Activated effector memory CD4-positive, alpha-beta T cell treated with Interleukin-2 at 50 U/mL for 16 hours (primary cell): ENCODE data around the gene NKX1-1.
"Not testable (repeated sequence)": the region's sequence is repeated elsewhere in the genome, so short reads cannot be mapped to it uniquely, and the experiment has no call there.

Experiments used
- DNase-seq: peaks from one replicate; pipeline ENCODE4 v3.0.0-alpha.2; 2020

NKX1-1 gene

DNA sequence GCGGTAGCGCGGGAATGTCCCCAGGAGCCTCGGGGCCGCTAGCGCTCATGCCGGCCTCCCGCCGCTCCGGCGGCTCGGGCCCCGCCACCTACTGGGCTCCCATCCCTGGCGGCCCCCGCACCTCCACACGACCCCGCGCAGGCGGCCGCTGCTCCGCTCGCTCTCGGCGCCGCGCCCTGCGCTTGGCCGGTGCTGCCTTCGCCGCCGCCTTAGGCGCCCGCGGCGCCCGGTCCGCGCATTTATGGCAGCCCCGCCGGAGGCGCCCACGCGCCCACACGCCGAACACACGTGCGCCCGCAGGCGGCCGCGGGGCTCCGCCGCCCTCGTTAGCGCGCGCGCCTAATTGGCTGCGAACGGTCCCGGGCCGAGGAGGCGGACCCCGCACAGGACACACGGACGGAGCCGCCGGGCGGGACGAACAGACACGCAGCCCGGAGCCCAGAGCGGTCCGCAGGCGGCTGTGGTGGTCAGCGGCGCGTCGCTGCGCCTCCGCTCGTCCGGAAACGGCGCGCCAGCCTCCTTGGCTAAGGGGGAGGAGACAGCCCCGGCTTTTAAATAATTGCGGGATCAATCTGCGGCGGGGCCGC is at the start of gene NKX1-1:
TSS of gene NKX1-1 (minus strand) at position 49 of the 587 bp plus-strand sequence. CDS start at position 49, 0 bp downstream.
- DNase-seq: no peak

DNA sequence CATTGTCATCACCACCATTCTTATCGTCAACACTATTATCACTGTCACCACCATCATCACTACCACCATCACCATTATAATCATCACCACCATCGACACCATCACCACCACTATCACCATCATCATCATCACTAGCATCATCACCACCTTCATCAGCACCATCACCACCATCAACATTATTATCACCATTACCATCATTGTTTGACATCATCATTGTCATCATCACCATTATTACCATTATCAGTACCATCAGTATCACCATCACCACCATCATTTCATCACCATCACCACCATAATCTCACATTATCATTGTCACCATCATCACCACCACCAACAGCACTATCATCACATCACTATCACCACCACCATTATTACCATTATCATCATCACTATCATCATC is 47.5 kb upstream of the NKX1-1 start:
- no peak for DNase-seq

DNA sequence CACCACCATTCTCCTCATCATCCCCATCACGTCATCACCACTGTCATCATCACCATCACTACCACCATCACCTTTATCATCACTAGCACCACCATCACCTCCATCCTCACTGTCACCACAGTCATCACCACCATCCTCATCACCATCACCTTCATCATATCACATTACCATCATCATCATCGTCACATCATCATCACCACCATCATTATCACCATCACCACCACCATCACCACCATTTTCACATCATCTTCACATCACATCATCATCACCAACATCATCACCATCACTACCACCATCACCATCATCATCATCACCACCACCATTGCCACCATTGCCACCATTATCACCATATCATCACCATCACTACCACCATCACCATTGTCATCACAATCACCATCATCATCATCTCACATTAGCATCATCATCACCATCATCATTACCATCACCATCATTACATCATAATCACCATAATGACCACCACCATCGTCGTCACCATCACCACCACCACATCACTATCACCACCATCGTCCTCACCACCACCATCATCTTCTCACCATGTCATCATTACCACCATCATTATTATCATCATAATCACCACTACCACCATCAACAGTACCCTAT is 46.3 kb upstream of the NKX1-1 start:
- DNase-seq: no peak

DNA sequence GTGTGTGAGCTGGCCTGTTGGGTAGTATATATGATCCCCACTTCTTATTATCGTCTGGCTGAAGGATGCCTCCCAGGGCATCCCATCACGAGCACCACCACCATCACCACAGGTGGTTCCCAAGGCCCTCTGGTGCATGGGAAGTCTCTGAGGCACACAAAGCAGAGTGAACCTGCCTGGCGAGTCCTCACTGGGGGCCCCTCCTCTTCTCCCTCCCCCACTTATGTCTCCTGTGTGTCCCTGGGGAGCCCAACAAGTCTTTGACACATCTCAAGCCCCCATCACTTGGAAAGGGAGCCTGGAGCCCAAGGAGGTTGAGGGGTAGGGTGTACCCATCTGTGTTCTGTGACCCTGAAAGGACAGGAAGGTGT is 45.5 kb upstream of the NKX1-1 start:
- DNase-seq: no peak

DNA sequence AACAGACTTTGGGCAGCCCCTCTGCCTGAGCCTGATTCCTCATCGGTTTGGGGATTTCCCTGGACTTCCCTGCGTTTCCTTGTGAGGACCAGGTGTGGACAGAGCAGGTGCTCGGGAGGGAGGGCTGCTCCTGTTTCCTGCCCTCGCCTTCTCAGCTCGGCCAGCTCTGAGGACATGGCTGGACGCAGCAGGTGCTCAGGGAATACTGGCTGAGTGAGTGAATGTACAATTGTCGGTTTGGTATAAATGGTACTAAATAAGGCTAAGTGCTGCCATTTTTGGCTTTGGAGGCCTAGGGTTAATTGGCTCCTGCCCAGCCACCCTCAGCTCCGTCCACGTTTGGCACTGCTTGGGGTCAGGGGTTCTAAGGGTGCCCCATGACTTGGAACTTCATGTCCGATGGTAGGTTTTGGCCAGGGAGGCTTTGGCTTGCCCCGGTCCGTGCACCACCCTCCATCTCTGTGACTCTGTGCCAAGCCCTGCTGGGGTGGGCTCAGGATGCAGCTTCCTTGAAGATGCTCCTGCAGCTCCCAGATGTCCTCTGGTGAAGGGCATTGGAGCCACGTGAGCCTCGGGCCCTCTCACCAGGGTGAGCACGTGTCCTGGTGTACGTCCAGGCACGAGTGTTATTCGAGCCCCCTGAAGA is 45.0 kb upstream of the NKX1-1 start:
- DNase-seq: no peak

DNA sequence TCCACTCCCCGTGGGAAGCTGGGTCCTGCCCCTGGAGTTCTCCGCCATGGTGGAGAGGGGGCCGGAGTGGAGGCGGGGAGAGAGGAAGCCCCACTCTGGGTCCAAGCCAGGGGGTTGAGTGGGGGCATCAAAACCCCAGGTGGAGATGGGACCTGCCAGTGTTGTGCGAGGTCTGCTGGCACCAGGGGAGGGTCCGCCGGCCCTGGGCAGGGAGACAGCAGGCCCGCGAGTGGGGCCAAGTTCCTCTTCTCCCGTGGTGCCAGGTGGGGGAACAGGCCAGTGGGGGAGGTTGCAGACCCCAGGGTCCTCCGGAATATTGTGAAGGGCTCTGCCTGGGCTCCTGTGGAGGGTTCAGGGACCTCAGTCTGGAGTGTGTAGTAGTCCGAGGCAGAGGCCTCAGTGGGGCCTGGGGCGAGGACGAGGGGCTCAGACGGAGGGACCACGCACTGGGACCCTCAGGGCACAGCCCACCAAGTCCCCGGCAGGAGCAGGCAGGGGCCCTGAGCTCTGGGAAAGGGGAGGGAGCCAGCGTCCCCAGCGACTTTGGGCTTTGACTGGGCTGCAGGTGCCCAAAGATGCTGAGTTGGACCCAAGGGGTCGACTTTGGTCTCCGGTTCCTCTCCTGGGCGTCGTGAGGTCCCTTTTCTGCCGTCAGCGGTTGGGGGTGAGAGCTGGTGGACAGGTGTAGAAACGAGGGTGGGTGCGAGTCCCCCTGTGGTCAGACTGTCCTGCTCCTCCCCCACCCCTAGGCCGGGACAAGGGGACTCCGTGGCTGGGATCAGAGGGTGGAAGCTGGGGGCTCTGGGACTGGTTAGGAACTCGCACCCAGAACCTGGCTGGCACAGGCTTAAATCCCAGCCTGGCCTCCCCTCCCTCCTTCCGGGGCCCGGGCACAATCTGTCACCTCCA is 43.8 kb upstream of the NKX1-1 start:
- no peak for DNase-seq

DNA sequence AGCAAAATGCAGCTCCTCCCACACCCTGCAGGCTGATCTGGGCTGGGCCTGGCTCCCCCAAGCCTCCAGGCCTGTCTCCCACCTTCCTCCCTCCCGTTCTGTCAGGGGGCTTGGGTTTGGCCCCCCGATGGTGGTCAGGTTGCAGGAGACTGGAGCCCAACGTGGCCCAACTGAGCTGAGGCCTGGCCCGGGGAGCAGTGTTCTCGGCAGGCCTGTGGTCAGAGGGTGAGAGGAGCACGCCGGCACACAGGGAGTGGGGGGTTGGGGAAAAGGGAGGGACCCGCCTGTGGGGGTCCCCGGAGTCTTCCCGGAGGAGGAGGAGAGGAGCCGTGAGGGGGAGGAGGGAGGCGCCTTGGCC is 43.2 kb upstream of the NKX1-1 start:
- no peak for DNase-seq

DNA sequence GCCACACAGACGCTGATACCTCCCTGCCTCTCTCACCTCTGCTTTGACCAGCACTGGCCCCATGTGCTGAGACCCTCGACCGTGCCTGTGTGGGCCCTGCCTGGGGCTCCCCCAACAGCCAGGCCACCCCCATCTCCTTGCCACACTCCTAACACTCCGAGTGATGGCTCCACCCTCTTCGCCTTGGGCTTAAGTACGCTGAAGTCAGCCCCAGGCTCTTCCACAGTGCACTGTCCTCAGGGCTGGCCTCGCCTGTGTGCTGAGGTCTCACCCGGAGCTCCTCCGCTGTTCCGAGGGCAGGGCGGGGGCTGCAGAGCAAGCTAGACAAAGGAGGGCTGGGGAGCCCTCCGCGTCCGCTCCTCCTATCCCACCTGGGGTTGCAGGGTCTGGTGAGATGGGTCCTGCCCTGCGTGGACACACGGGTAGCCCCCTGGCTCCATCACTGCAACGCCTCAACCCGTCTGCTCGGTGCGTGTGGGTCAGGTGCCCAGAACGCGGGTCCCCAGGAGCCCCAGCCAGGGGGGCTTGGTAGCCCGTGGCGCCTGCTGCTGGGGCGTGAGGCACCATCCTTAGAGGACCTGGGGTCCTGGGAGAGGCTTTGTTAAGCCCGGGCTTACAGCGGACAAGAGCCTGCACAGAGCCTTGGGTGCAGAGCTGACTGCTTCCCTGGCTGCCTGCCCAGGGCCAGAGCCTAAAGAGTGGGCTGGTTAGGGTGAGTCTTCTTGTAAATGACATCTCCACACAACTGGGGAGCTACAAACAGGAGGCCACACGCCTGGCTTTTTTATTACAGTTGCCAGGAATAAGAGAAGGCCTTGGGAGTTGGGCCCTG is 42.6 kb upstream of the NKX1-1 start:
- no peak for DNase-seq

DNA sequence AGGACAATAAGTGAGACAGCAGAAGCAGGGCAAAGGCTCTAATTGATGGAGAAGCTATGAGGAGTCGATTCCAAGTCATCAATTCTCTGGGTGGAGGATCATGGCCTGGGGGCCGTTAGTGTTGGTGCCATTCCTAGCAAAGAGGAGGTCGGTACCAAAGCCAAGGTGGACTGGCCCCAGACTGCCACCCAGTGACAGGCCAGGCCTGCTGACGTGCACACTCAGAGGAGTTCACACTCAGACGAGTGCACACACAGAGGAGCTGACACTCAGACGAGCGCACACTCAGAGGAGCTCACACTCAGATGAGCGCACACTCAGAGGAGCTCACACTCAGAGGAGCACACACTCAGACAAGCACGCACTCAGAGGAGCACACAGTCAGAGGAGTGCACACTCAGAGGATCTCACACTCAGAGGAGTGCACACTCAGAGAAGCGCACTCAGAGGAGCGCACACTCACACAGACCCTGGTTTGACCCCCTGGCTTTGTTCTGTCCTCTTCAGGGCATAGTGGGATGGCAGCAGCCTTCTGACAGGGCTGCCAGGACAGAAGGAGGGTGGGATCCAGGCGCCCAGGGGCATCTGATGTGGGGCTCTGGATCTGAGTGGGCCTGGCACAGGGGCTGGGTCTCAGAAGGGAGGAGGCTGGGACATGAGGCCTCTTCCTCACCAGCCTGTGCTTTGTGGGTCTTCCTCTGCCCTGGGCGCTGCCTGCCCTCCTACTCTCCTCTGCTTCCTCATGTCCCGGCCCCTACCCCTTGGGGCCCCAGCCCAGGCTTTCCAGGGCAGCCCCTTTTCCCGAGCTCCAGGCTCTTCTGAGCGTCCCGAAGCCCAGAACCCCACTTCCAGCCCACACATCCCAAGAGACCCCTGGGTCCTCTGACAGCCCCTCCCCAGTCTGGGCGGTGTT is 41.7 kb upstream of the NKX1-1 start:
- no peak for DNase-seq

DNA sequence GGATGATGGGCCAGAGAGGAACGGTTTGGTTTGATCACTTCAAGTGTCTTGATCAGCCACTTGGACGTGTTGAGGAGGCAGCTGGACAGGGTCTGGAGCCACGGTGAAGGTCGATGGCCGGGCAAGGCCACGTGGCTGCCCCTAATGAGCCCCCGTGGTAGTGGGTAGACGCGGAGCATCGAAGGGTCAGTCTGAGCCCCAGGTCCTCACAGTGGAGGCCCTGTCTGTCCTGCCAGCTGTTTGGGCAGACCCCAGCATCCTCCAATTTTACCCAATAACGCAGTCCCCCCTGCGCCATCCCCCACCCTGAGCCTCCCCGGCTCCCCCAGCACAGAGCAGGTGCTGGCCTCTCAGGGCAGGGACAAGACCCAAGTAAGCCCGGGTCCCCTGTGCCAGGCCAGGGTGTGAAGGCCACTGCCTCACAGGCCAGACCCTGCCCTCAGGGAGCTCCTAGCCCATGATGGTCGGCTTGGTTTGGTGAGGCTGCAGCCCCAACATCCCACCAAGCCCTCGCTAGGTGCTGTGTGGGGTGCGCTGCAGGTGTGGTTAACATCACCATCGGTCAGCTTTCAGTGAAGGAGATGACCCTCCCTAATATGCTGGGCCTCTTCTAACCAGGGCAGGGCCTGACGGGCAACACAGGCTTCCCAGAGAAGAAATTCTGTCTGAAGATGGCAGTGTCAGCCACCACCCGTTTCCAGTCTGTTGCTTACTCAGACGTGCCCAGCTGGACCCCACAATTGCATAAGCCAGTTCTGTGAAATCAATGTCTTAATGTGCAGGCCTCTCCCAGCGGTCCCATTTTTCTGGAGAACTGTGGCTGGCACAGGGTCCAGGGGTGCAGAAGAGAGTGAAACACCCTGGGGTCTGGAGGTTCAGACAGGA is 40.5 kb upstream of the NKX1-1 start:
- no peak for DNase-seq

DNA sequence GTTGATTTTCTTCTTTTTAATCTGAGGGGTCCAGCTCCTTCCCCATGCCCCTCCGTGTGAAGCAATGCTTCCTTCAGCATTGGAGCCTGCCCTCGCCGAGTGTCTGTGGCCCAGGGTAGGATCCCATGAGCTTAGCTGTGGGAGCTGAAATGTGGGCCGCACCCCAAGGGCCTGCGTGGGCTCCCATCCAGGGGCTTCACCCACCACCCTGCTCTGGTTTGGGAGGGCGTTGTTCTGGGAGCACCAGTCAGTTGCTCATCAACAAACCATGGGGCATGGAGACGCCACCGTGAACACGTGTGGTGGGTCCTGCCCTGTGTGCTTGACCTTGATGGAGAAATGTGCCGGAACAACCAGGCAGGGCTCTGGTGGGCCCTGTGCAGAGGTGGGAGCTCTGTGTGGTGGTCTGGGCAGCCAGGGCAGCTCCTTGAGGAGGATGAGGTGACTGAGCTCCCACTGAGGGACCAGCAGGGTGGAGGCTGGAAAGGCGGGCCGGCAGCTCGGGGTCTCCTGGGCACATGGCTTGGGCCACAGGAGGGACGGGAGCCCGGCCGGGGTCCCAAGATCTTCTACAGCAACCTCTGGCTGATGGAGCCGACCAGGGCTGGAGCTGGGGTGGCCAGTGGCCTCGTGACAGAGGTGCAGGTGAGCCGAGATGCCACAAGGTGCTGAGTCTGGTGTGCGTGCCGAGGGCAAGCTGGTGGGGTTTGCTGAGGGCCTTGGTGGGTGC is 39.6 kb upstream of the NKX1-1 start:
- no peak for DNase-seq

DNA sequence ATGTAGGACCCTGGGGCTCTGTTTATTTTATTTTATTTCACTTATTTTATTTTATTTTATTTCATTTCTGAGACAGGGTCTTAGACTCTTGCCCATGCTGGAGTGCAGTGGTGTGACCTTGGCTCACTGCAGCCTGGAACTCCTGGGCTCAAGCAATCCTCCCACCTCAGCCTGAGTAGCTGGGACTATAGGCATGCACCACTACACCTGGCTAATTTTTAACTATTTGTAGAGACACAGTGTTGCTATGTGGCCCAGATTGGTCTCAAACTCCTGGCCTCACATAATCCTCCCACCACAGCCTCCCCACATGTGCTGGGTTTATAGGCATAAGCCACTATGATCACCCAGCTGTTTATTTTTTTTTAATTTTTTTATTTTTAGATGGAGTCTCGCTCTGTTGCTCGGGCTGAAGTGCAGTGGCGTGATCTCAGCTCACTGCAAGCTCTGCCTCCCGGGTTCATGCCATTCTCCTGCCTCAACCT is 37.5 kb upstream of the NKX1-1 start:
- DNase-seq: not testable (repeated sequence)

DNA sequence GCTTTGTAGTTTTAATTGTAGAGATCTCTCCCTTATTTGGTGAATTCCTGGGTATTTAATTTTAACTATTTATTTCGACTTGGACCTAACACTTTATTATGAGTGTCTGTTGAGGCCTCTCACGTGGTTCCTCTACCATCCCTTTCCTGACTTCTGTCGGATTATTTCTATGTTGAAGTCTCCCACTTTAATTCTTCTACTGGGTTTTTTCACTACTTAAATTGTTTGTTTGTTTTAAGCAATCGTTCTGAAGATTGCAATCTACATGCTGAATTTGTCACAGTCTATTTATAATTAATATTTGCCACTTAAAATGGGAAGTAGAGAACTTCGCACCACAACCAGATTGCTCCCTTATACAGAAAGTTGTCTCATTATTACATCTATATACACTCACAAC is 20.8 kb upstream of the NKX1-1 start:
- no peak for DNase-seq

DNA sequence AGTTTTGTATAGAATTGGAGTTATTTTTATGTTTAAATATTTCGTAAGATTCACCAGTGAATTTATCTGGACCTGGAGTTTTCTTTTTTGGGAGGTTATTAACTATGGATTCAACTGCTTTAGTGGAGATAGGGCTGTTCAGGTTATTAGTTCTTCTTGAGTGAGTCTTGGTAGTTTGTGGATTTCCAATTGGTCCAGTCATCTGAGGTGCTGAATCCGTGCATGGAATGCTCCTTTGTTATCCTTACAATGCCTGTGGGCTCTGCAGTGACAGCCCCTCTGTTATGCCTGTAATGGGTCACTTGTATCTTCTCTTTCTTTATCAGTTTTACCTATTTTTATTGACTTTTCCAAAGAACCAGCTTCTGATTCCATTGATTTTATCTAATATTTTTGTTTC is 15.4 kb upstream of the NKX1-1 start:
- no peak for DNase-seq

DNA sequence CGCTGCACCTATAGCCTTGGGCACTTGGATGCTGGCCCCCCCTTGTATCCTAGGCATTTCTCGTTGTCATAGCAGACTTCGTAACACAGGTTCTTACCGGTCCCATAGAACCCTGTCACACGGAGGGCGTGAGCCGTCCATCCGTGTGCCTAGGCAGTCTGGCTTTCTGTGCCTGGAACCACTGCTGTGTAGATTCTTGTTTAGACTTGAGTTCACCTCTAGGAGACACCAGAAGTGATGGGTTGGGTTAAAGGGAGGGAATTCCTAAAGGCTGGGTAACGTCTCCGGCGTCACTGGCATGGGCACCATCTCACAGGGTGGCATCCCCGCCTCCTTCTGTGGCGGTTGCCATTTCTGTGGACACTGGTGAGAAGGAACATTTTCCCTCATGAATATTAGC is 13.5 kb upstream of the NKX1-1 start:
- no peak for DNase-seq

DNA sequence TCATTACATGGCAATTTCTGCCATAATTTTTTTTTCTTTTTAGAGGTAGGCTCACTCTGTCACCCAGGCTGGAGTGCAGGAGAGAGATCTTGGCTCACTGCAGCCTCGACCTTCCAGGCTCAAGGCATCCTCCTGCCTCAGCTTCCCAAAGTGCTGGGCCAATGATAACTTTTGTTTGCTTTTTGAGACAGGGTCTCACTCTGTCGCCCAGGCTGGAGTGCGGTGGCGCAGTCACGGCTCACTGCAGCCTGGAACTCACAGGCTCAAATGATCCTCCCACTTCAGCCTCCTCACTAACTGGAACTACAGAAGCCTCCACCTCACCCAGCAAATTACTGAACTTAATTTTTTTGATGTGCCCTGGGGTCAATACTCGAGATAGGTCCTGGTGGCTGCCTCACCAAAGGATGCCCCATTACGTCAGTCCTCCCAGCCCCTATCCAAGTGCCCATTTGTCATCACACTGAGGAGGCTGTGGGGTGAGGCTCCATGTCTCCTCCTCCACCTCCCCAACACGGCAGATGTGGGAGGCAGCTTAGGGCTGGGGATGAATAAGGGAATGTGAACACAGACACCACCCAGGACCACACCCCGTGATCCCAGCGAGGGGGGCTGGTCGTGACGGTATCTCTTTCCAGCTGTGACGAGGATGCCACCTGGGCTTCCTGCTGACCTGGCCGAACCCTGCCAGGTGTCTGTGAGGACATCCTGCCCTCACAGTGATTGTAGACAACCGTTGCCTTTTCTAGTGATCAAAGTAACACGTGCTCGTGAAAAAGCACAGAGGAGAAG is 12.4 kb upstream of the NKX1-1 start:
- DNase-seq: no peak

DNA sequence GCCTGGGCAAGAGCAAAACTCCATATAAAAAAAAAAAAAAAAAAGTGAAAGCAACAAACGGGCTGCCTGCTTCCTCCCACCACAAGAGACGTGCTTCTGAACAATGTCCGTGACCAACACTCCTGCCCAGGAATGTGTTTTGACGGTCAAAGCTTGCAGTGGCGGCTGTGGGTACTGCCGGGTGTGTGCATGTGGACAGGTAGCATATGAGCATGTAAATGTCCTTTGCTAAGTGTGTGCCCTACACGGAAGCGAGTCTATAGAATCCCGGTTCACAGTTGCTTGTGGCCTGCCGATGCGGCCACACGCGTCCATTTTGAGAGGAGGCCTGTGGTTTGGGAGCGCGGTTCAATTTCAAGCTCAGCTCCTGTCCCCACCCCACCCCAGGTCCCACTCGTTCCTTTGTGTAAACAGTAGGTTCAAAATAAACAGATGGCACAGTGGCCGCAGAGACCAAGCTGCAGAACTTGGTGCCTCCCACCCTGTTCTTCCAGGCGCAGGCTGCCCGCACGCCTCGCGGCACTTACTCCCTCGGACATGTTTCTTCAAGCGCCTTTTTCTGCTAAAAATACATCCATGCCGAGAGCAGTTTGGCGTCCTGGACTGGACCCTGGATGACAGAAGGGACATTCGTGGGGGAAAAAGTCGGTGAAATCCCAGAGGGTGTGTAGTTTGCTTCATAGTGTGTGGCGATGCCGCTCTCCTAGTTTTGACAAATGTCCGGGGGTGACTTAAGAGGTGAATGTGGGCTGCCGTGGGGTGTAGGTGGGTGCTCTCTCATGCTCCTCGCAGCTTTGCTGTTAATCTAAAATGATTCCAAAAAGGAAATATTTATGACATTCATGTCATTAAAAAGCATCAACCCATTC is 11.5 kb upstream of the NKX1-1 start:
- DNase-seq: no peak

DNA sequence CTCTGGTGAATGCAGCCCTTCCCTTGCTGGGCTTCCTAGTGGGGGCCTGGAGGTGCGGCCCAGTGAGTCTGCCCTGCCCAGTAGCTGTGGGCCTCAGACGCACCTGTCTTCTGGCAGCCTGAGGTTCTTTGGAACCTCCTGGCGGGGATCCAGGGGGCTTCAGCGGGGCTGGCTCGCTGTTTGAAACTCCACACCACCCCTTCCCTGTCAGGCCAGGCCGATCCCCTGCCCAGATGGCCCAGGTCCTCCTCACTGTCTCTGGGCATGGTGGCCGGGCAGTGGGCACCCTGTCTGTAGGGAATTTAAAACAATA is 10.7 kb upstream of the NKX1-1 start:
- no peak for DNase-seq
